ENCODE results near the gene ST6GALNAC1.

DNA sequence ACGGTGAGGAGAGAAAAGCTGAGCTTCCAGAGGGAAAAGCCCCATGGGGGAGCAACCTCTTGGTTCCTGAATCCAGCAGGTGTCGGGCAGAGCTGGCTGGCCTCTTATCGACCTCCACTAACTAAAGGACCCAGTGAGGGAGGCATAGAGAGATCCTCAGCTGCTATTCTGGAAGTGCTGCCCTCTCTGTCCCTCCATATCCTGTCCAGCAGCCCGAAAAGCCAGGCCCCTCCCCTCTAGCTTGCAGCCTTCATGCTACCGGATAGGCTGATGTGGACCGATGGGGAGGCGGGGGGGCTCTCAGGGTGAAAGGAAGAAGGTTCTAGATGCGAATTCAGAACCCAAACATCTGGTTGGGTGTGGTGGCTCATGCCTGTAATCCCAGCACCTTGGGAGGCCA lies 42.3 kb upstream of the ST6GALNAC1 start:
- TF ChIP-seq HIVEP1 (CRISPR knock-in tag; IDR thresholded peaks at IDR 0.05) (no peak), CHD4 (IDR thresholded peaks at IDR 0.05; ENCODE audit: borderline replicate concordance, low read length) (no peak), ZNF652 (CRISPR knock-in tag; IDR thresholded peaks at IDR 0.05; ENCODE audit: borderline replicate concordance, low read depth) (no peak), KMT2A (CRISPR knock-in tag; IDR thresholded peaks at IDR 0.05) (no peak)

All from HepG2 (cell line).